HepG2 (cell line): ENCODE data around the gene DDOST. TPM values are rescaled to one million over a fixed set of nuclear protein-coding genes. Genes with fewer than 3 reads are reported as not detected.

Experiments
- ATAC-seq: fragments of 200-7000 bp; cut with Tn5 transposase; 3 replicates; pipeline ENCODE4 v1.9.1; 2020; ENCODE audit warnings: mild to moderate bottlenecking, moderate library complexity
- BruUV-seq: library from RNA; stranded (reverse); fragments of 400-500 nt; replicated peaks from 2 replicates; lab custom pipeline; 2021; lab: Mats Ljungman, UMichigan
- CTCF ChIA-PET: fragments of 300-600 bp; formaldehyde crosslinking; extraction: SDS; loops from one replicate; lab custom pipeline; 2021; ENCODE audit warnings: low total read pairs, inconsistent platforms, low intra/inter-chr PET ratio; lab: Yijun Ruan, JAX
- POLR2A ChIA-PET: fragments of 350-600 bp; sonication (Branson Sonifier 250); formaldehyde crosslinking; loops from one replicate; lab custom pipeline; 2020; ENCODE audit warnings: antibody characterized with exemption, inconsistent platforms; lab: Yijun Ruan, JAX
- DNase-seq: peaks from one replicate; pipeline ENCODE4 v3.0.0-alpha.2; 2015; ENCODE audit warnings: low spot score
- FAIRE-seq: peaks from 3 replicates; lab custom pipeline; 2011; peaks lifted over from hg19 to GRCh38; lab: Jason Lieb, UNC
- H2AFZ ChIP-seq: one replicate; pipeline ENCODE4 v1.6.1; 2011; ENCODE audit warnings: low read length, inconsistent platforms
- H3K27ac ChIP-seq: fragments of 300-600 bp; 3 replicates; pipeline ENCODE4 v1.8.0; 2011; ENCODE audit warnings: mixed run types, mild to moderate bottlenecking, mixed read lengths, low read length, inconsistent platforms; ENCODE audit not compliant: insufficient read depth; ENCODE audit errors: extremely low read length
- H3K27me3 ChIP-seq, 2 experiments: fragments of 200-600 bp in 1 of 2; 2 replicates in 1 of 2; 3 replicates in 1 of 2; pipeline versions ENCODE4 v1.6.0 to v1.8.0; 2011; ENCODE audit warnings: low read length in 2 of 2, mild to moderate bottlenecking in 2 of 2, moderate library complexity in 2 of 2, inconsistent platforms in 1 of 2; ENCODE audit not compliant: insufficient read depth in 2 of 2, control insufficient read depth in 1 of 2
- H3K36me3 ChIP-seq, 2 experiments: fragments of 200-600 bp in 1 of 2; replicated peaks in 1 of 2; 2 replicates in 1 of 2; 3 replicates in 1 of 2; pipeline versions ENCODE4 v1.5.1 to v1.8.0; 2011; ENCODE audit warnings: low read length in 2 of 2, inconsistent platforms in 1 of 2; ENCODE audit not compliant: insufficient read depth in 2 of 2, control insufficient read depth in 1 of 2
- H3K4me1 ChIP-seq: 2 replicates; pipeline ENCODE4 v1.5.1; 2012; ENCODE audit warnings: low read length, inconsistent platforms; ENCODE audit not compliant: insufficient read depth
- H3K4me2 ChIP-seq: 2 replicates; pipeline ENCODE4 v1.6.0; 2011; ENCODE audit warnings: low read depth, low read length, inconsistent platforms
- H3K4me3 ChIP-seq, 3 experiments: fragments of 200-600 bp in 1 of 3; sonication (generic), shearing (Covaris generic) in 1 of 3; replicated peaks in 1 of 3; 2 replicates each; pipeline ENCODE4 v1.5.1; 2011 to 2016; ENCODE audit warnings: low read length in 3 of 3, inconsistent platforms in 2 of 3, low read depth in 2 of 3, mild to moderate bottlenecking in 2 of 3, control low read depth in 1 of 3, mixed read lengths in 1 of 3; ENCODE audit not compliant: insufficient read depth in 1 of 3
- H3K79me2 ChIP-seq: one replicate; pipeline ENCODE4 v1.6.1; 2011; ENCODE audit warnings: low read length, inconsistent platforms; ENCODE audit not compliant: insufficient read depth
- H3K9ac ChIP-seq: 2 replicates; pipeline ENCODE4 v1.6.0; 2011; ENCODE audit warnings: mild to moderate bottlenecking, low read depth, low read length, inconsistent platforms; ENCODE audit not compliant: insufficient read depth
- H3K9me3 ChIP-seq: 2 replicates; pipeline ENCODE4 v1.5.1; 2012; ENCODE audit warnings: mild to moderate bottlenecking, low read length
- H4K20me1 ChIP-seq: 2 replicates; pipeline ENCODE4 v1.6.0; 2011; ENCODE audit warnings: inconsistent platforms, mild to moderate bottlenecking, low read length, moderate library complexity; ENCODE audit not compliant: insufficient read depth
- BRCA1 ChIP-seq: sonication (generic); formaldehyde crosslinking; IDR thresholded peaks from 2 replicates; pipeline ENCODE4 v1.4.0; 2020; ENCODE audit warnings: missing genetic modification reagents
- DMAP1 ChIP-seq: IDR thresholded peaks from 2 replicates; pipeline ENCODE4 v1.6.1; 2016
- EEA1 ChIP-seq: sonication (generic); formaldehyde crosslinking; IDR thresholded peaks from 2 replicates; pipeline ENCODE4 v1.5.1; 2020; ENCODE audit warnings: mild to moderate bottlenecking, missing genetic modification reagents, borderline replicate concordance
- FIP1L1 ChIP-seq: fragments of 200-400 bp; formaldehyde crosslinking; IDR thresholded peaks from 2 replicates; pipeline ENCODE4 v1.6.1; 2018; ENCODE audit warnings: low read depth, mild to moderate bottlenecking, low read length, moderate library complexity, borderline replicate concordance; ENCODE audit not compliant: insufficient read depth
- HNRNPUL1 ChIP-seq: fragments of 200-400 bp; formaldehyde crosslinking; IDR thresholded peaks from 2 replicates; pipeline ENCODE4 v1.6.1; 2017; ENCODE audit warnings: low read depth, mild to moderate bottlenecking, low read length, moderate library complexity
- HOXA3 ChIP-seq: sonication (generic); formaldehyde crosslinking; IDR thresholded peaks from 2 replicates; pipeline ENCODE4 v1.5.0; 2020; ENCODE audit warnings: missing genetic modification reagents
- MTA1 ChIP-seq: sonication (generic); formaldehyde crosslinking; IDR thresholded peaks from 2 replicates; pipeline ENCODE4 v1.4.0; 2020; ENCODE audit warnings: missing genetic modification reagents, mild to moderate bottlenecking, borderline replicate concordance
- ZBTB46 ChIP-seq: sonication (generic); formaldehyde crosslinking; IDR thresholded peaks from 2 replicates; pipeline ENCODE4 v1.4.0; 2020; ENCODE audit warnings: mild to moderate bottlenecking, missing genetic modification reagents, borderline replicate concordance
- ZMYM3 ChIP-seq: sonication (generic); formaldehyde crosslinking; IDR thresholded peaks from 2 replicates; pipeline ENCODE4 v1.5.1; 2020; ENCODE audit warnings: mild to moderate bottlenecking, missing genetic modification reagents
- ZNF282 ChIP-seq: fragments of 450-650 bp; IDR thresholded peaks from 2 replicates; pipeline ENCODE4 v1.6.1; 2018; ENCODE audit not compliant: partially characterized antibody
- ZNF768 ChIP-seq: sonication (generic); formaldehyde crosslinking; IDR thresholded peaks from 2 replicates; pipeline ENCODE4 v1.4.0; 2020; ENCODE audit warnings: missing genetic modification reagents
- ZNF883 ChIP-seq: sonication (generic); formaldehyde crosslinking; IDR thresholded peaks from 2 replicates; pipeline ENCODE4 v1.5.1; 2020; ENCODE audit warnings: mild to moderate bottlenecking, missing genetic modification reagents; ENCODE audit errors: not compliant biosample characterization
- WGBS: methylation state at CpG from one replicate; pipeline ENCODE4 v1.1.6; 2017; ENCODE audit warnings: low lambda C conversion rate; 5-methylcytosine and 5-hydroxymethylcytosine counted together
- in situ Hi-C: cut with HindIII; loops from 2 replicates; pipeline ENCODE4 v1.10.0; 2017; ENCODE audit warnings: low pct_unique_long_range_greater_than_20kb; ENCODE audit not compliant: extremely low pct_ligation_motif_present
- intact Hi-C: fragments of 100-400 bp; cut with micrococcal nuclease; formaldehyde crosslinking; loops from one replicate; pipeline ENCODE4 v1.10.0; 2022; ENCODE audit not compliant: unreplicated experiment
- polyA plus RNA-seq, 8 experiments: library from polyadenylated mRNA; depleted of rRNA in 3 of 8; stranded (reverse) in 7 of 8; unstranded in 1 of 8; fragments of >200 nt; fragmentation: Illumina TruSeq in 4 of 8; extraction: Trizol in 4 of 8; gene quantifications; 2 replicates each; pipeline versions ENCODE4 v1.2.1 to v1.2.3, GENCODE V29; 2011 to 2016; ENCODE audit warnings: low read depth in 4 of 8, missing spikeins in 1 of 8, mixed read lengths in 1 of 8; ENCODE audit not compliant: insufficient read depth in 1 of 8
- total RNA-seq, 5 experiments: library from RNA; depleted of rRNA; stranded (reverse); fragments of >200 nt; fragmentation: Illumina TruSeq; extraction: Trizol; gene quantifications; 2 replicates each; pipeline ENCODE4 v1.2.3, GENCODE V29; 2016; ENCODE audit warnings: low read depth in 1 of 5

Gene DDOST
- total and polyA plus RNA-seq, 2 of the 13 experiments (the other 11 are each of a cell fraction or from before 2014, with no cell fraction given), result 335 to 494 TPM

GRCh38 chr1:20705203-20705755, 44.1 kb upstream of the DDOST start:
- TF ChIP-seq ZMYM3, result 0 out of 2 replicates have a peak, but pooled peaks have one; percentile 1
- no peak for TF ChIP-seq ZNF883
- DNase-seq, result no peak
- intact Hi-C loops, result no loop called here
- H3K4me3 ChIP-seq, result no peak overlapping the region
- H3K36me3 ChIP-seq, result no peaks in the 10 kb centered on the region
- no peak overlapping the region for H2AFZ ChIP-seq
- in situ Hi-C loops, result no loop called here
- CTCF ChIA-PET, result no interaction called here
- no peak overlapping the region for H3K4me2 ChIP-seq
- ATAC-seq, result no peak
- BruUV-seq, result no TSS peak
- H3K9ac ChIP-seq, result no peak overlapping the region
- H3K79me2 ChIP-seq, result no peaks in the 10 kb centered on the region
- FAIRE-seq, result no peak
- peaks cover 0 to 10% of the 10 kb centered on the region in 2 experiments; a peak in 1 of 5 replicates for H3K27me3 ChIP-seq
- 69% methylated on average over 14 of the region's 15 CpGs for WGBS
- peaks cover 39% of the 10 kb centered on the region for H3K4me1 ChIP-seq
- no peaks in the 10 kb centered on the region for H3K9me3 ChIP-seq
- no peaks in the 10 kb centered on the region for H4K20me1 ChIP-seq
- no peak overlapping the region for H3K27ac ChIP-seq
- POLR2A ChIA-PET, result interaction anchor here (1.2 kb wide), 1 partner anchor 27 kb away, joined by 3 read pairs; the partner anchor contains the start of gene SH2D5

GRCh38 chr1:20704390-20705202, 43.4 kb upstream of the DDOST start:
- H3K9ac ChIP-seq, result no peak overlapping the region
- no peak overlapping the region for H3K4me3 ChIP-seq
- H2AFZ ChIP-seq, result no peak overlapping the region
- no peak for FAIRE-seq
- no peaks in the 10 kb centered on the region for H4K20me1 ChIP-seq
- H3K4me2 ChIP-seq, result no peak overlapping the region
- no peaks in the 10 kb centered on the region for H3K79me2 ChIP-seq
- no peaks in the 10 kb centered on the region for H3K9me3 ChIP-seq
- POLR2A ChIA-PET, result interaction anchor here (1.2 kb wide), 1 partner anchor 28 kb away, joined by 3 read pairs; the partner anchor contains the start of gene SH2D5
- H3K36me3 ChIP-seq, result no peaks in the 10 kb centered on the region
- TF ChIP-seq ZNF282, result no peak
- 0 out of 2 replicates have a peak, but pooled peaks have one; percentile 22 for TF ChIP-seq ZMYM3
- no peak for TF ChIP-seq HOXA3
- TF ChIP-seq ZBTB46 (CRISPR knock-in tag), result no peak
- TF ChIP-seq HNRNPUL1, result no peak
- peak; percentile 76 for TF ChIP-seq ZNF768 (CRISPR knock-in tag)
- TF ChIP-seq DMAP1 (CRISPR knock-in tag), result no peak
- no peak for TF ChIP-seq MTA1 (CRISPR knock-in tag)
- no peak for TF ChIP-seq FIP1L1
- no peak for TF ChIP-seq BRCA1
- no peak for TF ChIP-seq EEA1 (CRISPR knock-in tag)
- TF ChIP-seq, all 625 proteins: peak for 2
- peaks cover 0 to 8% of the 10 kb centered on the region in 2 experiments; a peak in 1 of 5 replicates for H3K27me3 ChIP-seq
- CTCF ChIA-PET, result no interaction called here
- 81% methylated on average over 34 of the region's 41 CpGs for WGBS
- intact Hi-C loops, result no loop called here
- no peak for DNase-seq
- no peak overlapping the region for H3K27ac ChIP-seq
- peaks cover 42% of the 10 kb centered on the region for H3K4me1 ChIP-seq
- BruUV-seq, result no TSS peak
- in situ Hi-C loops, result no loop called here
- ATAC-seq, result no peak
